ENCODE measurements around the gene HIF3A.

DNA sequence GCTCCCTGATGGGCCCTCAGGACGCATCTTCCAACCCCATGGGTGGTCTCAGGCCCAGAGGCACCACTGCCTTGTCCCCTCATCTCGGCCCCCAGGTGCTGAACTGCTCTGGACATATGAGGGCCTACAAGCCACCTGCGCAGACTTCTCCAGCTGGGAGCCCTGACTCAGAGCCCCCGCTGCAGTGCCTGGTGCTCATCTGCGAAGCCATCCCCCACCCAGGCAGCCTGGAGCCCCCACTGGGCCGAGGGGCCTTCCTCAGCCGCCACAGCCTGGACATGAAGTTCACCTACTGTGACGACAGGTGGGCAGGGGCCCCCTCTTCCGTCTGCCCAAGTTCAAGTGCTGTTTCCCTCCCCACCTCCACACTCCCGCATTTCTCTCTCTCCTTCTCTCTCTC is 12.2 kb downstream of the HIF3A start:
- TF ChIP-seq, protein P1, sequence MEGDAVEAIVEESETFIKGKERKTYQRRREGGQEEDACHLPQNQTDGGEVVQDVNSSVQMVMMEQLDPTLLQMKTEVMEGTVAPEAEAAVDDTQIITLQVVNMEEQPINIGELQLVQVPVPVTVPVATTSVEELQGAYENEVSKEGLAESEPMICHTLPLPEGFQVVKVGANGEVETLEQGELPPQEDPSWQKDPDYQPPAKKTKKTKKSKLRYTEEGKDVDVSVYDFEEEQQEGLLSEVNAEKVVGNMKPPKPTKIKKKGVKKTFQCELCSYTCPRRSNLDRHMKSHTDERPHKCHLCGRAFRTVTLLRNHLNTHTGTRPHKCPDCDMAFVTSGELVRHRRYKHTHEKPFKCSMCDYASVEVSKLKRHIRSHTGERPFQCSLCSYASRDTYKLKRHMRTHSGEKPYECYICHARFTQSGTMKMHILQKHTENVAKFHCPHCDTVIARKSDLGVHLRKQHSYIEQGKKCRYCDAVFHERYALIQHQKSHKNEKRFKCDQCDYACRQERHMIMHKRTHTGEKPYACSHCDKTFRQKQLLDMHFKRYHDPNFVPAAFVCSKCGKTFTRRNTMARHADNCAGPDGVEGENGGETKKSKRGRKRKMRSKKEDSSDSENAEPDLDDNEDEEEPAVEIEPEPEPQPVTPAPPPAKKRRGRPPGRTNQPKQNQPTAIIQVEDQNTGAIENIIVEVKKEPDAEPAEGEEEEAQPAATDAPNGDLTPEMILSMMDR (IDR thresholded peaks at IDR 0.05): no peak
- no peak for TF ChIP-seq EP300 (IDR thresholded peaks at IDR 0.05)
